ENCODE data around the gene GSG1L. TPM values are rescaled to one million over a fixed set of nuclear protein-coding genes. Genes with fewer than 3 reads are reported as not detected.

Gene GSG1L
- total and polyA plus RNA-seq, 4 donors, result not detected

DNA sequence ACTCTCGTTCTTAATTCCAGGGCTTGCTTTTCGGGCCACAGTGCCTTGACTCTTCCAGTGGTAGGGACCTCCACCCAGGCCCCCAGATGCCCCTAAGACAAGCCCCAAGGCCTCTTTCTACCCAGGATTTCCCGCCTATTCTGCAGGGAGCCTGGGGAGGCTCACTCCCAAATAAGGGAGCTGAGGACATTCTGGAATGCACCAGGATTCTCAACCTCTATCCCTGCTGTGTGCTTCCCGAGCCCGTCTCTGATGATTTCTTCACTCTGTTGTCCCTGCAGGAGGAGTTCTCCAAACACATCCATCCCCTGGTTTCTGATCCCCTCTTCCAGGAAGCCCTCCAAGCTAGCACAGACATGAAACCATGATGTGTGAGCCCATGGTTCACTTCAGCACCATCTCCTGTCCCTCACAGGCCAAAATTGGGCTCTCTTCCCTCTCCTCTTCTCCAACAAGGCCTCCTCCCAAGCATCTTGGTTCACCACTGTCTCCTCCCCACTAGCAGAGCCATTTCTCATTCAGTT is 257.6 kb downstream of the GSG1L start:
- H3K27me3 ChIP-seq (ENCODE audit: control insufficient read depth in 4 of 4, insufficient read depth in 4 of 4, low read length in 3 of 4), result peaks cover 0 to 6% (median 0%) of the 10 kb centered on the region in 4 donors
- TF ChIP-seq HNF4G (IDR thresholded peaks at IDR 0.05) (no peak), TAF1 (conservative IDR thresholded peaks at IDR 0.05) (no peak), NR2F2 (IDR thresholded peaks at IDR 0.05) (no peak)
- H3K27ac ChIP-seq (ENCODE audit: low read depth in 1 of 2, low read length in 2 of 2), result no peak overlapping the region
- H3K4me3 ChIP-seq (ENCODE audit: low read depth in 1 of 3, low read length in 3 of 3), result no peak overlapping the region
- DNase-seq (ENCODE audit: low spot score), result no peak
- H3K36me3 ChIP-seq (ENCODE audit: control insufficient read depth in 4 of 4, insufficient read depth in 3 of 4, low read depth in 1 of 4, low read length in 3 of 4), result no peaks in the 10 kb centered on the region
- no peak overlapping the region for H3K9ac ChIP-seq (ENCODE audit: low read depth in 1 of 2, low read length in 2 of 2)
- peaks cover 0 to 3% (median 1%) of the 10 kb centered on the region in 4 donors for H3K9me3 ChIP-seq (ENCODE audit: control insufficient read depth in 4 of 4, low read length in 3 of 4)
- 52% methylated on average over 5 of the region's 5 CpGs for whole genome bisulfite sequencing
- H3K4me1 ChIP-seq (ENCODE audit: control insufficient read depth in 4 of 4, insufficient read depth in 4 of 4, low read length in 3 of 4), result no peaks in the 10 kb centered on the region

DNA sequence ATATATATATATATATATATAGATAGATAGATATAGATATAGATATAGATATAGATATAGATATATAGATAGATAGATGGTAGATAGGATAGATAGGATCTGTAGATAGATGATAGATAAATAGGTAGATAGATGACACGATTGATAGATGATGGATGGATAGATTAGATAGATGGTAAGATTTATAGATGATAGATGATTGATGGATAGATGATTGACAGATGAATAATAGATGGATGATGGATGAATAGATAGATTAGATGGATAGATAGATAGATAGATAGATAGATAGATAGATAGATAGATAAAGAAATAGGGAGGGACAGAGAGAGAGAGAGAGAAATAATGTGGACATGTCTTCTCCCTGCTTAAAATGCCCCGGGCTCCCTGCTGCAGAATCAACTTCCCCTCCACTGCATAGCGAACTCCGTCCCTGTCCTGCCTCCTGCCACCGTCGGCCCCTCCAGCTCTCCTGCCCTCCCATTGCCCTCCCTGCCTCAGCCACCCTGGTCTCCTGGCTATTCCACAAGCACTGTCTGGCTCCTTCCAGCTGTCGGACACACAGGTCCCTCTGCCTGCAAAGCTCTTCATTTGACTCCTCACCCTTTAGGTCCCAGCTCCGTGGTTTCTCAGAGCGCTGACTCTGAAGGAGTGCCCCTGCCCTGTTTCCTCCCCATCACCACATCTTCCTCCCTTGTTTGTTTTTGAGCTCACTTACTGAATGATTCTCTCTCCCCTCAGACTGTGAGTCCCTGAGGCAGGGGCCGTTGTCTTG is 259.6 kb downstream of the GSG1L start:
- WGBS, result 22% methylated on average over 10 of the region's 10 CpGs
- no peak overlapping the region for H3K9ac ChIP-seq (ENCODE audit: low read depth in 1 of 2, low read length in 2 of 2)
- TF ChIP-seq TAF1 (conservative IDR thresholded peaks at IDR 0.05) (no peak), SP1 (IDR thresholded peaks at IDR 0.05) (no peak)
- no peak for DNase-seq (ENCODE audit: low spot score)
- no peak overlapping the region for H3K27ac ChIP-seq (ENCODE audit: low read depth in 1 of 2, low read length in 2 of 2)
- no peaks in the 10 kb centered on the region for H3K9me3 ChIP-seq (ENCODE audit: control insufficient read depth in 4 of 4, low read length in 3 of 4)
- H3K36me3 ChIP-seq (ENCODE audit: control insufficient read depth in 4 of 4, insufficient read depth in 3 of 4, low read depth in 1 of 4, low read length in 3 of 4), result no peaks in the 10 kb centered on the region
- H3K4me3 ChIP-seq (ENCODE audit: low read depth in 1 of 3, low read length in 3 of 3), result no peak overlapping the region
- peaks cover 0 to 7% (median 0%) of the 10 kb centered on the region in 4 donors for H3K27me3 ChIP-seq (ENCODE audit: control insufficient read depth in 4 of 4, insufficient read depth in 4 of 4, low read length in 3 of 4)
- H3K4me1 ChIP-seq (ENCODE audit: control insufficient read depth in 4 of 4, insufficient read depth in 4 of 4, low read length in 3 of 4), result no peaks in the 10 kb centered on the region

DNA sequence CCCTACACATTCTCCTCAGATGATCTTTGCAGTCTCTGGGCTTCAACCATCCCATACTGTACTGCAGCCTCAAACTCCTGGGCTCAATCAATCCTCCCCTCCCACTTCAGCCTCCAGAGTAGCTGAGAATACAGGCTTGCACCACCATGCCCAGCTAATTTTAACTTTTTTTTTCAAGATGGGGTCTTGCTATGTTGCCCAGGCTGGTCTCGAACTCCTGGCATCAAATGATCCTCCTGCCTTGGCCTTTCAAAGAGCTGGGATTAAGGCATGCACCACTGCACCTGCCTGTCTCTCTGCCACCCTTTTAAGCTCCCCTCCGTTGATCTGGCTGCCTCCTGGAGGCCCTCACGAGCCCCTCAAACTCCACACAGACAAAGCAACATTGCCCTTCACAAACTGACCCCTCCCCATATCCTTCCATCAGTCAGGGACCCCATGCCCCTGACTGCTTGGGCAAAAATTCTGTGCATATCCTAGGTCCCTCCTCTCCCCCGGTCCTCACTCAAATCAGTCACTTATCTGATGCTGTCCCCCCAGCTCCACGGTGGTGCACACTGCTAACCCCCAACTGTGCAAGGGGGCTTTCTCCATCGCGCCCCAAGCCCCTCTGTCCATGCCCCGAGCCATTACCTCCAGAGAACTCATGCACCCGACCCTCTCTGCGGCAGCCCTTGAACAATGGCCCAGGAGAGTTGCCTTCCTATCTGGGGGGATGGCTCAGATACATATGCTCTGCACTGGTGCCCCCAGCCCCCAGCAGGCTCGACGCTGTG is 260.7 kb downstream of the GSG1L start:
- no peak for TF ChIP-seq ATF3 (IDR thresholded peaks at IDR 0.05)
- TF ChIP-seq, protein P1, sequence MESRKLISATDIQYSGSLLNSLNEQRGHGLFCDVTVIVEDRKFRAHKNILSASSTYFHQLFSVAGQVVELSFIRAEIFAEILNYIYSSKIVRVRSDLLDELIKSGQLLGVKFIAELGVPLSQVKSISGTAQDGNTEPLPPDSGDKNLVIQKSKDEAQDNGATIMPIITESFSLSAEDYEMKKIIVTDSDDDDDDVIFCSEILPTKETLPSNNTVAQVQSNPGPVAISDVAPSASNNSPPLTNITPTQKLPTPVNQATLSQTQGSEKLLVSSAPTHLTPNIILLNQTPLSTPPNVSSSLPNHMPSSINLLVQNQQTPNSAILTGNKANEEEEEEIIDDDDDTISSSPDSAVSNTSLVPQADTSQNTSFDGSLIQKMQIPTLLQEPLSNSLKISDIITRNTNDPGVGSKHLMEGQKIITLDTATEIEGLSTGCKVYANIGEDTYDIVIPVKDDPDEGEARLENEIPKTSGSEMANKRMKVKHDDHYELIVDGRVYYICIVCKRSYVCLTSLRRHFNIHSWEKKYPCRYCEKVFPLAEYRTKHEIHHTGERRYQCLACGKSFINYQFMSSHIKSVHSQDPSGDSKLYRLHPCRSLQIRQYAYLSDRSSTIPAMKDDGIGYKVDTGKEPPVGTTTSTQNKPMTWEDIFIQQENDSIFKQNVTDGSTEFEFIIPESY (IDR thresholded peaks at IDR 0.05), result no peak
- DNase-seq (ENCODE audit: low spot score), result no peak
- Histone ChIP-seq H3K9ac (ENCODE audit: low read depth in 1 of 2, low read length in 2 of 2) (no peak overlapping the region), H3K27ac (ENCODE audit: low read depth in 1 of 2, low read length in 2 of 2) (no peak overlapping the region), H3K4me3 (ENCODE audit: low read depth in 1 of 3, low read length in 3 of 3) (no peak overlapping the region), H3K27me3 (ENCODE audit: control insufficient read depth in 4 of 4, insufficient read depth in 4 of 4, low read length in 3 of 4) (peaks cover 0 to 7% (median 0%) of the 10 kb centered on the region in 4 donors), H3K36me3 (ENCODE audit: control insufficient read depth in 4 of 4, insufficient read depth in 3 of 4, low read depth in 1 of 4, low read length in 3 of 4) (no peaks in the 10 kb centered on the region), H3K9me3 (ENCODE audit: control insufficient read depth in 4 of 4, low read length in 3 of 4) (no peaks in the 10 kb centered on the region), H3K4me1 (ENCODE audit: control insufficient read depth in 4 of 4, insufficient read depth in 4 of 4, low read length in 3 of 4) (no peaks in the 10 kb centered on the region)
- 57% methylated on average over 12 of the region's 12 CpGs for WGBS

DNA sequence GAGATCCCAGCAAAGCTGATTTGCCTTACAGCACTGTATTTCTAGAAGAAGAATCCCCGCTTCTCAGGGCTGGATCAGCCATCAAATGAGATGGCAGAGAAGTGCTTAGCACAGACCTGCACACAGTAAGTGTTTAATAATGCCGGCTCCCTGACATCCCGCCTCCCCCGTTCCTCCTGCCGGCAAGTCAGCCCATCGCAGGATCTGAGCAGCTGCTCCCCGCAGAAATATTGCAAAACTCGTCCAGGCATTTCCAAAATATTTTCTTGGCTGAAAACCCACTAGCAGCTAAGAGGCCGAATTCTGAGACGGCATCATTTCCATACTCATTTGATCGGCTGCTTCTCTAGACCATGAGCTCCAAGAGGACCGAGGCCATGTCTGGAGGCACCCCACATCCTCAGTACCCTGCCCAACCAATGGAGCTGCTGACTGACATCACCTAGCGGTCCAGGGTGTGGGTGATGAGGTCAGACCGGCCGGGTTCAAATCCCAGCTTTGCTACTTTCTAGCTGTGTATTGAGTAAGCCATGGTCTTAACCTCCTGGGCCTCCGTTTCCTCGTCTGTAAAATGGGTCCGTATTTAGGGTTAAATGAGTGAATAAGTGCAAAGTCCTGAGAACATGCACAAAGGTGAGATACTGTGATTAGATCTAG is 262.1 kb downstream of the GSG1L start:
- no peaks in the 10 kb centered on the region for H3K4me1 ChIP-seq (ENCODE audit: control insufficient read depth in 4 of 4, insufficient read depth in 4 of 4, low read length in 3 of 4)
- H3K9me3 ChIP-seq (ENCODE audit: control insufficient read depth in 4 of 4, low read length in 3 of 4), result no peaks in the 10 kb centered on the region
- no peak overlapping the region for H3K4me3 ChIP-seq (ENCODE audit: low read depth in 1 of 3, low read length in 3 of 3)
- H3K36me3 ChIP-seq (ENCODE audit: control insufficient read depth in 4 of 4, insufficient read depth in 3 of 4, low read depth in 1 of 4, low read length in 3 of 4), result no peaks in the 10 kb centered on the region
- H3K27ac ChIP-seq (ENCODE audit: low read depth in 1 of 2, low read length in 2 of 2), result no peak overlapping the region
- no peak for DNase-seq (ENCODE audit: low spot score)
- WGBS, result 76% methylated on average over 18 of the region's 18 CpGs
- H3K9ac ChIP-seq (ENCODE audit: low read depth in 1 of 2, low read length in 2 of 2), result no peak overlapping the region
- H3K27me3 ChIP-seq (ENCODE audit: control insufficient read depth in 4 of 4, insufficient read depth in 4 of 4, low read length in 3 of 4), result peaks cover 0 to 7% (median 0%) of the 10 kb centered on the region in 4 donors
- TF ChIP-seq REST (IDR thresholded peaks at IDR 0.05) (no peak), RXRA (IDR thresholded peaks at IDR 0.05) (no peak), HNF4G (IDR thresholded peaks at IDR 0.05) (no peak), YY1 (IDR thresholded peaks at IDR 0.05) (no peak), ATF3 (IDR thresholded peaks at IDR 0.05) (no peak), FOXA2 (IDR thresholded peaks at IDR 0.05) (no peak)
- TF ChIP-seq, protein P2, sequence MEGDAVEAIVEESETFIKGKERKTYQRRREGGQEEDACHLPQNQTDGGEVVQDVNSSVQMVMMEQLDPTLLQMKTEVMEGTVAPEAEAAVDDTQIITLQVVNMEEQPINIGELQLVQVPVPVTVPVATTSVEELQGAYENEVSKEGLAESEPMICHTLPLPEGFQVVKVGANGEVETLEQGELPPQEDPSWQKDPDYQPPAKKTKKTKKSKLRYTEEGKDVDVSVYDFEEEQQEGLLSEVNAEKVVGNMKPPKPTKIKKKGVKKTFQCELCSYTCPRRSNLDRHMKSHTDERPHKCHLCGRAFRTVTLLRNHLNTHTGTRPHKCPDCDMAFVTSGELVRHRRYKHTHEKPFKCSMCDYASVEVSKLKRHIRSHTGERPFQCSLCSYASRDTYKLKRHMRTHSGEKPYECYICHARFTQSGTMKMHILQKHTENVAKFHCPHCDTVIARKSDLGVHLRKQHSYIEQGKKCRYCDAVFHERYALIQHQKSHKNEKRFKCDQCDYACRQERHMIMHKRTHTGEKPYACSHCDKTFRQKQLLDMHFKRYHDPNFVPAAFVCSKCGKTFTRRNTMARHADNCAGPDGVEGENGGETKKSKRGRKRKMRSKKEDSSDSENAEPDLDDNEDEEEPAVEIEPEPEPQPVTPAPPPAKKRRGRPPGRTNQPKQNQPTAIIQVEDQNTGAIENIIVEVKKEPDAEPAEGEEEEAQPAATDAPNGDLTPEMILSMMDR (IDR thresholded peaks at IDR 0.05; ENCODE audit: low read depth, low read length, missing input control), result no peak
